GM19023 (cell line): ENCODE results near the gene MTMR3.

ENCODE experiments used
- ATAC-seq: cut with Tn5 transposase; IDR thresholded peaks from one replicate; pipeline ENCODE4 v1.9.1; 2021; ENCODE audit warnings: mild to moderate bottlenecking, moderate library complexity; ENCODE audit not compliant: unreplicated experiment

The MTMR3 gene

DNA sequence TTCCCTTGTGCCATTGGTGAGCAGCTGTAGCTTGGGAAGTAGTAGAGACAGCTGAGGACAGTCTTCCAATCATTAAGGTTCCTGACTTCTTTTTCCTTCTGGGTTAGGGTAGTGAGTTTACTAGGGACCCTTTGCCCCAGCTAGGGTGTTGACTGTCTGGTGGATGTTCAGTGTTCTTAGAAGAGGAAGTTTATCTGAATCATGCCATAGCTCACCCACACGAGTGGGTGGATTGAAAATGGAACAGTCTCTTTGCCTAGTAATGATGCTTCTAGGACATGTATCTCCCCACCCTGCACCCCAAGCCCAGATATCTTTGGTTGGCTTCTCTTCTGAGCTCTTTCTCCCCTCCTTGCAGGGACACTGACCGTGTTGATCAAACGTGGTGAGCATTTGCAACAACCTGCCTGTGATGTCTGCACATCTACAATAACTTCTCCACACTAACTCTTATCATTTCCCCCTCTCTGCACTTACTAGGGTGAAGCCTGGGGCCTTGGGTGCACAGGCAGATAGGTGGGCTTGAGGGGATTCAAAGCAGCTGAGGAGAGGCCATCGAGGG lies 140.2 kb downstream of the MTMR3 start:
- no peak for ATAC-seq

DNA sequence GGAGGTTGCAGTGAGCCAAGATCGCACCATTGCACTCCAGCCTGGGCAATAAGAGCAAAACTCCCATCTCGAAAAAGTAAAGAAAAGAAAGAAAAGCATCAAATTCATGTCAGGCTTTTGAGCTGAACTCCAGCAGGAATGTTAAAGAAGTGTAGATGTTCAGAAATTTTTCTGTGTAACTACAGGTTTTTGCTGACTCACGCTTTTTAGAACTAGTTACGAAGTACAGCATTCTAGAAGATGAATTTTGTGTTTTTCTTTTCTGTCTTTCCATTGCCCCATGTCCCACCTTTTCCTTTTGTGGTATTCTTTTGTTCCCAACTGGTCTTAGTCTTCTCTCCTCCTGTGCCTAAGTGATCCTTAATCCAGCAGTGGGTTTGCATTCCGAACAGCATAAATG lies 141.3 kb downstream of the MTMR3 start:
- ATAC-seq: no peak

DNA sequence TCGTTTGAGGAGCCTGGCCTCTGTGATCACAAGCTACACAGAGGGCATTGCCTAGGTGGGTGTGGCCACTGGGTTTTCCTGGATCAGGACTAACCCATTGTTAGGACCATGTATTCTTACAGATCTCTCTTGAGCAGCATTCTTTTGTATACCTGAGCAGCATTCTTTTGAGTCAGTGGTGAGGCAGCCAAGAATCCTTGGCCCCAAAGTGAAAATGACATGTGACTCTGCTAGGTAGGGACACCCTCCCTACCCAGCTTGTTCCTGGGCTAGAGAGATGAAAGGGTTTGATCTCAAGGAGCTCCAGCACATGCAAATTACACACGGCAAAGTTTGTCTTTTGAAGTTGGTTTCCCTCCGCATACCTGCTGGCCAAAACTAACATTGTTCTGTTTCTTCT lies 142.2 kb downstream of the MTMR3 start:
- no peak for ATAC-seq

DNA sequence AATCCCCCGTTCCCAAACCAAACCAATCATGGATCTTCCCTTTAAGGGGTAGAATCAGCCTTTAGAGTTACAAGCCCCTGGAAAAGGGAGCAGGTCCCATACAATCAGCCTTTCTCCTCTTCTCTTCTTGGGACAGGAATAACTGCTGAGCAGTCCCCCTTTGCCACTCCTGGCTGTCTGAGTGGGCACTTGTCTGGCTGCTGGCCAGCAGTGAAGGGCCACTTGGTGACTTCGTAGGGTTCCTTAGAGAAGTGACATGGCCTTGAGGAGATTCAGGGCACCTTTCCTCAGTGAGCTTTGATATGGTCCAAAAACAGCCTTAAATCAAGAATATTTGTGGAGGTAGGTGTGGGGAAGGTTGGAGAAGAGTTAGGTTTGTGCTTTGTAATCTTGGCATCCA lies 143.8 kb downstream of the MTMR3 start:
- no peak for ATAC-seq

DNA sequence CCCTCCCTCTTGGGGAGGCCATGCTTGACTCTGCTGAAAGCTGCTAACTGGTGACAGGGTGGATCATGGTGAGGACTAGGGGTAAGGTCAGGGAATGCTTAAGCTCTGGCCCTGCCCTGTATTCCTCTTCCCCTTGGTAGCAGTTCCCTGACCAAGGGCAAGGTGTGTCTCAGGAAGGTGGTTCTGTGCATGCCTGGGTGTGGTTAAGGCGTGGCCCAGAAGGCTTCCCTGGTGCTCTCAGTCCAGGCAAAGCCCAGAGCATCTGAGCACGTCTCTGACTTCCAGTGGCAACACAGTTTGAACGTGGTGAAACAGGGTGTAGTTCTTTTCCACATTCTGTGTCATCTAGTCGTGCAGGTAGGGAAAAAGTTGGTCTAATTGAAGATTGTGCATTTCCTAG lies 144.2 kb downstream of the MTMR3 start:
- no peak for ATAC-seq

DNA sequence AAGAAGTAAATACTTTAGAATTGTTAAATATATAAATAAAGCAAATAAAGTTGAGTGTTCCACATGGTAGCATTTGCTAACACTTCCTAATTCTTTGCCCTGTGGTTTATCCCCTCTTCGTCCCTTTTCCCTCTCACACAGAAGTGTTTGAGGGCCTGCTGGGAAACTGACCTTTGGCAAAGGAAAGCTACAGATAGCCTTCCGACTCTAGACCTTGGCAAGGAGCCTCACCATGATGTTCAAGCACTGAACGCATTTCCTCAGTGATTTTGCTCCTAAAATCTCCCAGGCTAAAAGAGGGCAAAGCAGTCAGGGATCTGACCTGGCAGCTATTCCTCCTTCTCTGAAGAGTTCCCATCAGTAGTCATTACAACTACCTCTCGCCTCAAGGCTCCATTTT lies 144.8 kb downstream of the MTMR3 start:
- ATAC-seq: no peak

DNA sequence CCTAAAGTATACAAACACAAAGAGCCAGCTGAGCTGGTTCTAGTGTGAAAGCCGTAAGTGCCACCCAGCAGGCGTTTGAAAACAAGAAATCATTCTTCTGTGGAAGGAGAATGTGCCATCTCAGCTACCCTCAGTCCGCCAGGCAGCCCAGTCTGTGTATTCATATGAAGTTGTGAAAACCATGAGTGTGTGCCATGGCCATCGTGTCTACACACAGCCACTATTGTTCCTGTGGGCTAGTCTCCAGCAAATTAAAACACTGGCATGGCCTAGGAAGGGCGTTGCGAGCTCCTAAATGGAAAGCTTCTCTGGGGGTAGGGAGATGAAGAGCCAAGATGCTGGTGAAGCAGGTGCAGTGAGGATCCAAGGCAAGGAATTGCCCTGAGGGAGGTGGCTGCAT lies 145.8 kb downstream of the MTMR3 start:
- ATAC-seq: no peak

DNA sequence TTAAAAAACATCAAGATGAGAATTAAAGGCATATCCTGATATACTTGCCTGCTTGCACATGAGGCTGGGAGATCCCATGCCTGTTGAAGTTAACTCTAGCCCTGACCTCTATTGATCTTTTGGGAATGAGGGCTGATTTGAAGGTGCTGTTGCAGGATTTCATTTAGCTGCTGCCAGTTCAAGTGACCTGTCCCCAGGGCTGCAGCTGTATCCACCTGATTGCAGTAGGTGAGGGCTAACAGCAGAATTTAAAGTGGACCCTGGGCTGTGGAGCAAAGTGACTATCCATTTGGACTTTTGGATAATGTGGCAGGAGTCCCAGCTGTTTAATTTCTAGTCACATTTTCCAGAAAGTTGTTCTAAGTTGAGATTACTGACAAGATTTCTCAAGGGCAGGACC lies 146.5 kb downstream of the MTMR3 start:
- ATAC-seq: no peak

DNA sequence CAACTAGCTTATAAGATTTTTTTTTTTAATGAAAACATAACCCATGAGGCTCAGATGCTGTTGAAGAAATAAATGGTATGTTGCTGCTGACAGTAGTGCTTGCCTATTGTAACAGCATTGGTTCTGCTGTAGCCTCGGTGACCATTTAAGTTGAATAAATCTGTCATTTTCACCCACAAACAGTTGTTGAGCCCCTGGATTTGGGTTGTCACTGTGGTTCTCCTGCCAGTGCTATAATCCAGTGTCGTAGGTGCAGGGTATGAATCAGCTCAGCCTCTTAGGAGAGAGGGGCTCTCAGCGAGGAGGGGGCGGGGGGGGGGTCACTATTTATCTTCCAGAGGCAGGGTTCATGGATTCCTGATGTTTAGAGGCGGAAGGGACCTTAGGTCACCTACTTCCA lies 147.4 kb downstream of the MTMR3 start:
- no peak for ATAC-seq

DNA sequence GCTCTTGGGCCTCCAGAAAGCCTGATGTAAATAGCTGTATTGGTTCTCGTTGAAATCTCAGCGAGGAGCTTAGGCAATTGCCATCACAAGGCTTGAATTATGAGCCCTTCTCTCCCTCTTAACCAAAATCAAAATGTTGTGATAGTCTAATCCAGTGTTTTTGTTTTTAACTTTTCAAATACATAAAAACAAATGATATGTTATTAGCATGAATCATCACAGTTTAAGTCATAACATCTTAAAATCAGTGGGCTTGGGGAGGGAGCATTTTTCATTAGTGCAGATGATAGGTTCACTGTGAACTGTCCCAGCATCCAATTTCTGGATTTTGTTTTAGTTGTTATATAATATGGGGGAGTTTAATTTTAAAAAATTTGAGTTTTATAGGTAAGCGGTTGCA lies 148.4 kb downstream of the MTMR3 start:
- ATAC-seq: no peak

DNA sequence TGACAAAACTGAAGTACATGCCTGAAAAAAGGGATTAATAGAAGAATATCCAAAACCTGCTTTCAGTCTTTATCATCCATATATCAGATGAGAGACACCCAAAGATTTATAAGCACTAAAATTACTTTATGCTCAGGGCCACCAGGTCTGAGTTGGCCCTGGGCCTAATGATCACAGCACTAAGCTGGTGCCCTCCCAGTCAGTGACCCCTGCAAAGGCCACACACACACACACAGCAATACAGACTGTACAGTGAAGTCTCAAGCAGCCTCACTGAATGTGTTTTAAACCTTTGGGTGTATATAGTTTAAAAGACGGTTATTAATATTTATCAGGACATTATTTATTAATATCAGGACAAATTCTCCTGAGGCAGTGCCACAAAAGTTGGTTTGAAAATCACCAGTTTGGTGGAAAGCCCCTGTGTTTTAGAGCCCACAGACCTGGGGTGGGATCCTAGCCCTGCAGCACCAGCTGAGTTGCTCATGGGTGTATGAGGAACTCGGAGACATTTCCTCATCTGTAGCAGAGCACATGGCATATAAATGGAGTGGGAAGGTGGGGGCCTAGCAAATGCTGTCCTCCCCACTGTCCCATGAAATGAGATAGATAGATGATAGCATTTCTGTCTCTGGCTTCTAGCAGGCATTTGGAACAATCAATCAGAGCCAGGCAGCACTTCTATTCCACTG lies 148.9 kb downstream of the MTMR3 start:
- ATAC-seq: no peak

DNA sequence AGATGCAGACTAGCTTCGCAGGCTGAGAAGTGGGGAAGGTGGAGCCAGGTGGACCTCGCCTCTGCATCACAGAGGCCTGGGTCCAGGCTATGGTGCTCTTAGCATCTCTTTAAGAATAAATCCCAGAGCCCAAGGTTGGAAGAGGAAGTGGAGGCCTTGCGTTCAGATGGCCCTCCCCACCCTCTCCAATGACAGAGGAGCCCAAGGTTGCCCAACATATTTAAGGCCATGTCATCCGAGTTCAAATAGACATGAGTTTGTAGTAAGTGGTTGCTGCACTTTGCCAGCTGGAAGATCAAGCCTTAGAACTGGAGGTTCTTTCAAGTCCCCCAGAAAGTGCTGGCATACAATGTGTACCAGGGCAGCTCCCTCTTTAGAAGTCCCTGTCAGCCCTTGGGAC lies 150.2 kb downstream of the MTMR3 start:
- ATAC-seq: no peak

DNA sequence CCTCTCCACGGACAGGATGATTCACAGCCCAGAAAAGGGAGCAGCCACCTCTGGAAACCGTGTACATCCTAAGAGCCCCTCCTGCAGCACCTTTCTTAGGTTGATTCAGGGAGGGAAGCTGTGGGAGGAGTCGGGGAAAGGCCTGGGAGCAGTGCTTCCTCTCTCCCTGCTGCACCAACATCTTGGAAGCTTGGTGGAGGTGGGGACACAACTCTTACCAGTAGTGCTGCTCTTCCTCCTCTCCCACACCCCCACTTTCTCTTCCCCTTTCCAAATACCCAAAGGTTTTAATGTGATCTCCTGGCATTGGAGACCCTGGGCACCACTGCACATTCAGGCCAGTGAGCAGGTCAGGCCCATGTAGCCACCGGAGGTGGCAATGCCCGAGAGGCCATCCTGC lies 150.9 kb downstream of the MTMR3 start:
- no peak for ATAC-seq

DNA sequence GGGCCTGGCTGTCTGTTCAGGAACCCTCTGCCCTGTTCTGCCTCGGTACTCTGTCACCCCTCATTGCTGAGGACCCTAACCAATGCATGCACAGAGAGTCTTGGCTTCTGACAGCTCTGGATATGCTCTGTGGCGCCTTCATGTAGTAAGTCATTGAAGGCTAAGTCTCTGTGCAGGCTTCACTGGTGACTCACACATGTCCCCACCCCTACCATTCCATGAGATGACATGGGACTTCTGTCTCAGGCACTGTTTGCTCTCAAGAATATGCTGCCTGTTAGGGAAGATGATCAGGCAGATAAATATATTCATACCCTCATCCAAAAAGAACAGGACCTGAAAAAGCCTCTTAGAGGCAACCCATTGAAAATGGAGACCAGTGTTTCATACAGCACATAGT lies 153.7 kb downstream of the MTMR3 start:
- no peak for ATAC-seq

DNA sequence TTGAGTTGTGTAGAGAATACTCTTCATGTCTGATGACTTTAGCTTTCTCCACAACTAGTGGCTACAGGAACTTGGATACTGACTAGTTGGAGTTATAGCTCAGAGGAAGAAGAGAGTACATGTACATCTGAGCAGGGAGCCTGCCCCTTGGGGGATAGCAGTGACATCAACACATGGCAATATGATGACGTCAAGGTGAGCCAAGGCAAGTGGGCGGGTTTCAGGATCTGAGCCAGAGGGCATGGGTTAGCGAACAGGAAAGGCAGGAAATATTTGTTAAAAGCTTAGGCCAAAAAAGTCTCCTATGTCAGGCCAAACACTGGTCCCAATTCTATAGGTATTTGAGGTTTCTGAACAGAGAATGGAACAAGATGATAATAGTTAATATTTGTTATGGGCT lies 155.2 kb downstream of the MTMR3 start:
- no peak for ATAC-seq

DNA sequence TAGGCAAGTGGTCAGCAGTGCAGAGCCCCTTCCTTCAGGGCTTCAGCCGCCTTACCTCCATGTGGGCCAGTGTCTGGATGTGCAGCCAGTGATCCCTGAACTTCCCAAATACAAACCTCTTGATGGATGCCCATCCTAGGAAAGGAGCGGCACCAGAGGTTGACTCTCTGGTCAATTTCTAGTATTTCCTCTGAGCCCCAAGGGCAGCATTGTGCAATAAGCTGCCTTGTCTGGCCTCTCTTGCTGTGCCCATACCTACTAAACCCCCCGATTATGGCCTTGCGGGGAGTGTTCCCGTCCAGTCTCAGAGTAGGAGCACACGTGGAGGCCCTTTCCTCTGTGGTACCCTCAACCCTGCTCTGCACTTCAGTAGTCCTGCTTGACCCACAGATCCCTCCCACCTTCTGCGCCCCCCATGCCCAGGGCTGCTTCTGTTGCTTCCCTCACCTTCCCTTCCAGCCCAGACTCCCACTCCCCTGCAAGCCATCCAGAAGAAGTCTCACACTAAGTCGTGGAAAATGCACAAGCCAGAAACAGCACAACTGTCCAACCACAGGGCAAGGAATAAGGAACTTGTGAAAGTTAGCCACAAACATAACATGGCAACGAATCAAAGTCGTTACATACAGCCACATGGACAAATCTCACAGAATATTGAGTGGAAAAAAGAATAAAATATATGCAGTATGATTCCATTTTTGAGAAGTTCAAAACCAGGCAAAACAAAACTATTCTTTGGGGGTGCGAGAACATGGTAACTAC lies 157.7 kb downstream of the MTMR3 start:
- ATAC-seq: no peak

DNA sequence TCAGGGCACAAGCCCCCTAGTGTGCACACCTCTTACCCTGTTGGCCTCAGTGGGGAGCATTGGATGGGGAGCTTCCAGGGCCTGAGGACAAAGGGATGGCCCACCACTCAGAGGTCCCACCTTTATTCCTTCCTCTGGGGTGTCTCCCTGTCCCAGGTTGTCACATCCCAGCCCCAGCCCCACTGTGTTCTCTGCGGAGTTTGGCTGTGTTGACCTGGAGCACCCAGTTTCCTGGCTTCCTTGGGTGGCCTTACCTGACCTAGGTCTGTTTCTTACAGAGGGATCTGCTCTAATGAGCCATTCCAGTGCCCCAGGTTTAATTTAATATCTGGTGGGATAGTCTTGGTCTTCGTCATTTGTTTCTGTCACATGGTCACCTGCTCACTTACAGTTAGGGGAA lies 158.5 kb downstream of the MTMR3 start:
- ATAC-seq: no peak

DNA sequence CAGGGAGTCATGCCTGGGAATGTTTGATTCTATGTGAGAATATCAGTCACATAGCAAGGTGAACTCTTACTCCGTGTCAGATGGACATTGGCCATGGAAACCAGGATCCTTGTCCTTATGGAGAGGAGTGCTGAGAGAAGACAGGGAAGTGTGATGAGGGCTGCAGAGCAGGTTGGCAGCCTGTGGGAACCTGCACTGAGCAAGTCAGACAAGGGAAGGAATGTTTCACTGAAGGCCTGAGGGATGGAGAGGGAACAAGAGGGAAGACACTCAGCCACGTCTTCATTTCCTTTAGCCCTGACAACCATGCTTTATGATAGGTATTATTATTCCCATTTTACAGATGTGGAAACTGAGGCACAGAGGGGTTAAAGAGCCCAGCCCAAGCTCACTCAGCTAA lies 158.9 kb downstream of the MTMR3 start:
- no peak for ATAC-seq

DNA sequence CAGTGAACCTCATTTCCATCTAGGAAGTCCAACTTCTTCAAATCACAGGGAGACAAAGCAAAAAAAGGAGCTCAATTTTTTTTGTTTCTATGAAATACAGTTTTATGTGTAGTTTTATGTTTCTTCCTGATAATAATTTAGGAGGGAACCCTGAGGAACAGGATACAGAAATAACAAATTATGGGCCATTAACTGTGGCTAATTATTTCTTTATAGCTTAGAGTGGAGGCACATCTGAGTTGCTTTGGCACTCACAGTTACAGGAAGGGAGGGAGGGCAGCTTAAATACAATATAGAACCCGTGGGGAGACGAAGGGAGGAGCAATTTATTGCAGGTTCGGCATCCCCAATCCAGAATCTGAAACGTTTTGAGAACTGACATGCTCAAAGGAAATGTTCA lies 160.2 kb downstream of the MTMR3 start:
- no peak for ATAC-seq

DNA sequence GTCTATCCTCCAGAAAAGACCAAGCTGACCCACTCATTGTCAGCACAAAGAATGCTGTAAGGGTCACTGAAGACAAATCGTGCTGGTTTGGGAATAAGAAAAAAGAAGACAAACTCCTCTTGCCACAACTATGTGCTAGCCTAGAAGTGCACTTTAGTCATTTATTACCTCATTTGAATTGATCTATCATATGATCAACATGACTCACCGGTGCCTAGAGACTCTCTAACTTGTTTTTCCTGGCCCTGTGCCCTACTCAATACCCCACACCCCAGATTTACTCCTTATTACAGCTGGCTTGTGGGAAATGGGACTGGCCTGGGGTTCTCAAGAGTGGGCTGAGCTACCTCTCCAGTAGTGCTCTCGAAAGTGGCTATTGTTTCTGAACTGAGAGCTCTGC lies 161.4 kb downstream of the MTMR3 start:
- ATAC-seq: no peak

DNA sequence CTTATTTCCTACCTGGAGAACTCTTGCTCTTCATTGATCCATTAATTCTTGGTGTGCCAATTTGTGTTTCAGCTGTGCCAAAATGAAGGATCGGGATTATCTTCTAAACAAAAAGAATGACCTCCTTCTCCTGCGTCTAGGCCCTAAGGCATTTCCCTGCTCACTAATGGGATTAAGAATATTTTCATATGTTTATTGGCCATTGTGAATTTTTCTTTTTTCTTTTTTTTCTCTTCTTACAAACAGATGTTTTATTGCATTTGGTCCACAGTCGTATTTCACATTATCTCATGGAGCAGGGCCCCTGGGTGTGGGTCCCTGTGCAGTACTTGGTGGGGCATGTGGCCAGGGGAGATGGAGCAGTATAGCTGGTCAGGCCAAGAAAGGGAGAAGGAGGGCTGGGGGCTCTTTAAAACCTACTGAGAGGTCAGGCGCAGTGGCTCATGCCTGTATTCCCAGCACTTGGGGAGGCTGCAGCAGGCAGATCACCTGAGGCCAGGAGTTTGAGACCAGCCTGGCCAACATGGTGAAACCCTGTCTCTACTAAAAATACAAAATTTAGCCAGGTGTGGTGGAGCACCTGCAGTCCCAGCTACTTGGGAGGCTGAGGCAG lies 162.0 kb downstream of the MTMR3 start:
- no peak for ATAC-seq

DNA sequence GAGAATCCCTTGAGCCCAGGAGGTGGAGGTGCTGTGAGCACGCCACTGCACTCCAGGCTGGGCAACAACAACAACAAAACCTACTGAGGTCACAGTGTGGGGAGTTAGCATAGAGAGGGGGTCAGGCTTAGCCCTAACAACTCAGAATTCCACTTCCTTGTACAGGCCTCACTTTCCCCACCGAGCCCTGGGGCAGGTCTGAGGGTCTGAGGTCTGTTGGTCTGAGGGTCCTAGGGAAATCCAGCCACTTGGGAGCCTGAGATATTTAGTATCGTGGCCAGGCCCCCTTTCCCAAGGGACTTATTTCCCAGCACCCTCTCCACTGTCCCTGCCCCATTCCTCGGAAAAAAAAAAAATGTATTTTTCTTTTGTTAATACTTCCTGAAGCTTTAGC lies 162.5 kb downstream of the MTMR3 start:
- ATAC-seq: no peak
